ENCODE data around the gene KCNH3.
"Not testable (repeated sequence)": the region's sequence is repeated elsewhere in the genome, so short reads cannot be mapped to it uniquely, and the experiment has no call there.

Gene KCNH3

GRCh38 chr12:49603721-49604120, 64.9 kb downstream of the KCNH3 start:
- TF ChIP-seq SPI1 (IDR thresholded peaks at IDR 0.05; ENCODE audit: low read depth, low read length) (no peak), TAF1 (IDR thresholded peaks at IDR 0.05; ENCODE audit: low read depth, low read length) (no peak), POLR2A (IDR thresholded peaks at IDR 0.05; ENCODE audit: low read depth, low read length) (no peak), POLR2AphosphoS5 (IDR thresholded peaks at IDR 0.05; ENCODE audit: low read depth, low read length) (no peak), PAX5 (IDR thresholded peaks at IDR 0.05; ENCODE audit: insufficient read depth, low read length, severe bottlenecking) (no peak), POU2F2 (IDR thresholded peaks at IDR 0.05; ENCODE audit: low read depth, low read length) (no peak)
- no peak for DNase-seq (ENCODE audit: insufficient read length, low spot score)
- FAIRE-seq: no peak

DNA sequence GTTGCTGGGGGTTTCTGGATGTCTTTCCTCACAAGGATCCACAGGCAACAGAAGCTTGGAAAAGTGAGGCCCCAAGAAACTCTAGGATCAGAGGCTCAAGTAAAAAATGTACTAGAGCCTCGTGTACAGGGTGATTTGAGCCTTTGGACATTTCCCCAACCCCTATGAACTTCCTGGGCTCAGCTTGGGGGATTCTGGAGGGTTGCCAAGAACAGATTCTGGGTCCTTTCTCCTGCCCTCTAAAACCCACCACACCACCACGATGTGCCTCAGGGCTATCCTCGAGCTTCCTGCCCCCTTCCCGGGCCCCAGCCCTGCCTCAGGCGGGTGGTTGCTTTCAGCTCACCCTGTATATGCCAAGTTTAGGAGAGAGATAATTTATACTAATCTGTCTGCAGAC, 66.0 kb downstream of the KCNH3 start:
- DNase-seq (ENCODE audit: insufficient read length, low spot score): no peak
- FAIRE-seq: no peak
- TF ChIP-seq POU2F2 (IDR thresholded peaks at IDR 0.05; ENCODE audit: low read depth, low read length) (no peak), PAX5 (IDR thresholded peaks at IDR 0.05; ENCODE audit: insufficient read depth, low read length, severe bottlenecking) (no peak), POLR2A (IDR thresholded peaks at IDR 0.05; ENCODE audit: low read depth, low read length) (no peak), SPI1 (IDR thresholded peaks at IDR 0.05; ENCODE audit: low read depth, low read length) (no peak), TAF1 (IDR thresholded peaks at IDR 0.05; ENCODE audit: low read depth, low read length) (no peak), POLR2AphosphoS5 (IDR thresholded peaks at IDR 0.05; ENCODE audit: low read depth, low read length) (no peak)

- not testable (repeated sequence) for FAIRE-seq; DNase-seq (ENCODE audit: insufficient read length, low spot score)
These were observed 66.7 kb downstream of the KCNH3 start, which contains the start of gene FAM186B for GRCh38 chr12:49605539-49605938. Gene FAM186B, minus strand, starts transcription at chr12:49605639. Its CDS starts 162 bp downstream, at chr12:49605477.
